GM21825 (cell line): Measurements from ENCODE around the gene PTPN20.

Experiments
- ATAC-seq: cut with Tn5 transposase; IDR thresholded peaks from one replicate; pipeline ENCODE4 v1.9.1; 2021; ENCODE audit warnings: mild to moderate bottlenecking, moderate library complexity; ENCODE audit not compliant: unreplicated experiment

Gene PTPN20

GRCh38 chr10:47019155-47020145 is 108.2 kb downstream of the PTPN20 start:
- no peak for ATAC-seq

- ATAC-seq: no peak
These were observed 109.2 kb downstream of the PTPN20 start for GRCh38 chr10:47020471-47020870.

- no peak for ATAC-seq
These were observed 110.6 kb downstream of the PTPN20 start for GRCh38 chr10:47021850-47022249.

GRCh38 chr10:47022311-47023131 is 111.3 kb downstream of the PTPN20 start:
- ATAC-seq: no peak

- ATAC-seq: no peak
These were observed 112.2 kb downstream of the PTPN20 start for GRCh38 chr10:47023237-47024045.

GRCh38 chr10:47024046-47024322 is 112.8 kb downstream of the PTPN20 start:
- no peak for ATAC-seq

GRCh38 chr10:47024399-47025252 is 113.4 kb downstream of the PTPN20 start:
- ATAC-seq: no peak

GRCh38 chr10:47025253-47025539 is 114.0 kb downstream of the PTPN20 start:
- no peak for ATAC-seq

- no peak for ATAC-seq
These were observed 114.5 kb downstream of the PTPN20 start for GRCh38 chr10:47025540-47026300.

GRCh38 chr10:47026301-47027107 is 115.3 kb downstream of the PTPN20 start:
- ATAC-seq: no peak

GRCh38 chr10:47027108-47027783 is 116.0 kb downstream of the PTPN20 start:
- no peak for ATAC-seq

GRCh38 chr10:47027784-47028260 is 116.6 kb downstream of the PTPN20 start:
- no peak for ATAC-seq

- no peak for ATAC-seq
These were observed 117.2 kb downstream of the PTPN20 start for GRCh38 chr10:47028466-47028865.

- no peak for ATAC-seq
These were observed 118.2 kb downstream of the PTPN20 start for GRCh38 chr10:47029181-47030009.

- ATAC-seq: no peak
These were observed 119.0 kb downstream of the PTPN20 start for GRCh38 chr10:47030191-47030703.

GRCh38 chr10:47031211-47031900 is 120.1 kb downstream of the PTPN20 start:
- ATAC-seq: no peak
